Fibroblast of skin of scalp (primary cell): Measurements from ENCODE around the gene TMEM18.

Experiments
- DNase-seq: peaks from one replicate; pipeline ENCODE4 v3.0.0-alpha.2; 2013

TMEM18 gene

DNA sequence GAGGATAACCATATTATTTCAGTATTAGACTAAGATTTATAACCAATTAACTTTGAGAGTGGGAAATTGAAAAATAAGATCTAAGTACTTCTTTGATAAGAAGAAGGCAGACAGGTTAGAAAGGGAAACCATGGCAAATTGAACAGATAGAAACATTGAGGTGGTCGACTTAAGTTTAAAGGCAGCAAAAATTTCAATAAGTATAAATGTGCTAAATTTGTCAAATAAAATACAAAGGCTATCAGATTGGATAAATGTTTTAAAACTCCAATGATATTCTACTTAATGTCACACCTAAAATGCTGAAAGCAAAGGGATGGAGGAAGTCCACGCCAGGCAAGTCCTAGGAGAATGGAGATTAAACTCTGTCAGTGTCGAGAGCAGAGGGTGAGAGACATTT, 59.2 kb downstream of the TMEM18 start:
- no peak for DNase-seq
